Suppressor macrophage treated with lipopolysaccharide for 4 hours (primary cell): ENCODE results near the gene MMP21.

Experiments
- DNase-seq: peaks from one replicate; pipeline ENCODE4 v3.0.0-alpha.2; 2020

The MMP21 gene

DNA sequence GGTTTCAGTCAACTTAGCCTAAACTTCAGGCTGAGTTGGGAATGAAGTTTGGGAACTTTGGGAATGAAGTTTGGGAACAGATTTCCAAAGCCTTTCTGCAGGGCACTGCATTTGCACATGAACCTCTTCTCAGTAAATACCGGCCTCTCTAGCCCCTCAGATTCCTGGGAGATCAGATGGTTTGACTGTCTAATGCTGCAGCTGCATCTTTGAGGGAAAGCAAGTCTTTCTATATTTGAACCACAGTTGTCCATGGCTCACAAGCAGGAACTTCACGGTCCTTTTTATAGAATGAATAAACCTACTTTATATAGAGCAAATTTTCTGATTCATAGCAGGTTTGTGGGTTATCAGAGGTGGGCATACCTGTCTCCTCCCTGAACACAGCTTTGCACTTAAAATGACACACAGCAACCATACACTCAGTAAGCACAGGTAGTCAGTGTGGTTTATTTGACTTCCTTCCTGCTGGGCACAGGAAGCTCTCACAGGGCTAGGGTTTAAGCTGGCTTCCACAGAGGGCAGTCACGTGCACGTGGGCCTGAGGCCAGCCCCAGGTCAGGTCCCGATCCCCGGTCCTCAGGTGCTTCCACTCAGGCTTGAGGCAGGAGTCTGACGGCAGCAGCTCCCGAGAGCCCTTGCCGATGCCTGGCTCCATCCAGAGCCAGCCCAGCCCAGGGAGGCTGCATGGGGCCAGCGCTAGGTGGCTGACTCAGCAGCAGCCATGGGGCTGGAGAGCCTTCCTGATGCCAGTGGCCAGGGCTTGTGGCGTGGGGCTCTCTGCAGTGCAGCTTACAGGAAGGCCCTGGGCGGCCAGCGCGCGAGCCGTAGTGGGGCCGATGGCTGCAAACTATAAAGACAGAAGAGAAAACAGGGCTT lies 12.8 kb upstream of the MMP21 start:
- no peak for DNase-seq

DNA sequence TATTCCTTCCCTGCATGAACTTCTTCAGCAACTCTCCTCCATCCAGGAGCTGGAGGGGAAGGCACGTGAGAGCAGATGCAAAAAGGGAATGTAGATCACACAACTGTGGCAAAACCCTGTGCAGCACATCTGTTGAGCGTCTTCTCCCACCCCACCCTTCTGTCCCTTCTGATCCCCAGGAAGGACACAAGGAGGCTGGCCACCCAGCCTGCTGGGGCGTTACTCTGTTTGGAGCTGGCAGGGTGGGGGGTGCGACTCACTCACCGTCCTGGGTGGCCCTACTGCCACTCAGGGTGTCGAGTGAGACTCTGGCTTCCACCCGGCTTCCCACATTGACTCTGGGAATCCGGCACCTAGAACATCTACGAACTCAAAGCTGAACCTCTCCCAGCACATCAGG lies 10.2 kb upstream of the MMP21 start:
- no peak for DNase-seq

DNA sequence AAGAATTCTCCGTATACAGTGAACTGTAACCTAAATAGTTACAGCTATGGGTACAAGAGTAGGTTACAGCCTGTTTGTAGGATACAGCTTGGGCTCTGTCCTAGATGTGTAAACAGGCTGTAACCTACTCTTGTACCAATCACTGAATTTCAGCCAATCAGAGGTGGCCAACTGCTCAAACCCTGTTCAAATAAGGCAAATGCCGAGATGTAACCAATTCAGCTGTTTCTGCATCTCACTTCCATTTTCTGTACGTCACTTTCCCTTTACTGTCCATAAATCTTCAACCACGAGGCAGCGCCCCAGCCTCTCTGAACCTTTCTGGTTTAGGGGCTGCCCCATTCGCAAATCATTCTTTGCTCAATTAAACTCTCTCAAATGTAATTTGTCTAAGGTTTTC lies 8.3 kb upstream of the MMP21 start:
- DNase-seq, result peak; percentile 8

DNA sequence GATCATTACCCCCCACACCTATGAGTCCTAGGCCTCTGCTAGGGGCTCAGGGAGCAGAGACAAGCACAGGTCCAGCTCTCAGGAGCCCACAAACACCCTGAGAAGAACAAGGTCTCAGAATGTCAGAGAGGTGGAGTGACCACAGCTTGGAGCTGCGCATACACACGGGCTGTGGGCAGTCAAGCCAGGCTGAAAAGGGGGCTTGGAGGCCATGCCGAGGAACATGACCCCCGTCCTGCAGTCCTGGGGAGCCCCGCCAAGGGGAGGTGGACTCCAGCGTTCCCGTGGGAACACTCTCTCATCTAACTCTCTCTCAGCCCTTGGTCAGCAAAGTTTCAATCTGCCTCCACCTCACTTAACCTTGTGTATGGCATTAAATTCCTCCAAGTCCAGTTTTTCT lies 7.8 kb upstream of the MMP21 start:
- no peak for DNase-seq

DNA sequence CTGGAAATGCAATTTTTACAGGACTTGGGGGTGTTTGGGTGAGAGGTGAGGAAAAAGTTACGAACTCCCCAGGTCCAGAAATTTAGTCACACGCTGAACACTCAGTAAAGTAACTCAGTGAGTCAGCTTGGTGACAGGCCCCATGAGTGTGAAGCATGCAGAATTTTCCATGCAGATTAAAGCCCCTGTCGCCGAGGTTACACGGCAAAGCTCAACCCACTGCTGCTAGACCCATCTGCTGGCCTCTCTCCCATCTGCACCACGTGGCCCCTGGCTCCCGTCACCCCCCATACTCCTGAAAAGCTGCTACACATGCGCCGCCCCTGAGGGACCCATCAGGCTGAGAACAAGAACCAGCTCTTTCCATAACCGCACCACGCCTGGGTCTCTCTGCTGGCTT lies 7.0 kb upstream of the MMP21 start:
- DNase-seq, result no peak

DNA sequence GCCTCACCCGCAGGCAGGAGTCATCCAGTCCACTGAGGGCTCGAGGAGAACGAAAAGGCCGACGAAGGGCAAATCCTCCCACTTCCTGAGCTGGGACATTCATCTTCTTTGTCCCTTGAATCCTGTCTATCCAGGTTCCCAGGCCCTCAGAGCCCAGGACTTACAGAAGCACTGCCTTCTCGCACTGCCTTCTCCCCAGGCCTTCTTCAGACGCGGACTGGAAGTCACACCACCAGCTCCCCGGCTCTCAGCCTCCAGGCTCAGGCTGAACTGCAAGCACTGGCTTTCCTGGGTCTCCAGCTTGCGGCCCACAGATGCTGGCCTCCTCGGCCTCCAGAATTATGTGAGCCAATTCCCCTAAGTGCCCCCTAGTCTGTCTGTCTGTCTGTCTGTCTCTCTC lies 6.4 kb upstream of the MMP21 start:
- no peak for DNase-seq

DNA sequence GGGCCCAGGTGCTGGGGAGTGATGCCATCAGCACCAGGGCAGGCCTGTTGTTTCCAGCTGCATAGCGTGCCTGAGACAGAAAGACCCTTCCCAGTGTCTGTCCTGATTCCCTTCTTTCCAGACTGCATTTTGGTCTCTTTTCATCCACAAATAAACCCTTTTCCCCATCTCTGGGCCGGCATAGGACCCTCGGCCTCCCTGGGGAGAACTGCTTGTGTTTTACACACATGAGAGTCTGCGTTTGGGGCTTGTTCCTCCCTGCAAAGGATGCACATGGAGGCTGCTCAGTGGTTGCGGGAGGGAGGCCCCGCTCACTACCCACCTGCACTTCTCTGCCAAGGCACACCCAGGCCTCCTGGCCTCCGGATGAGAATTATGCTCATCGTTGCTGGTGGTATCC lies 5.8 kb upstream of the MMP21 start:
- DNase-seq, result no peak

DNA sequence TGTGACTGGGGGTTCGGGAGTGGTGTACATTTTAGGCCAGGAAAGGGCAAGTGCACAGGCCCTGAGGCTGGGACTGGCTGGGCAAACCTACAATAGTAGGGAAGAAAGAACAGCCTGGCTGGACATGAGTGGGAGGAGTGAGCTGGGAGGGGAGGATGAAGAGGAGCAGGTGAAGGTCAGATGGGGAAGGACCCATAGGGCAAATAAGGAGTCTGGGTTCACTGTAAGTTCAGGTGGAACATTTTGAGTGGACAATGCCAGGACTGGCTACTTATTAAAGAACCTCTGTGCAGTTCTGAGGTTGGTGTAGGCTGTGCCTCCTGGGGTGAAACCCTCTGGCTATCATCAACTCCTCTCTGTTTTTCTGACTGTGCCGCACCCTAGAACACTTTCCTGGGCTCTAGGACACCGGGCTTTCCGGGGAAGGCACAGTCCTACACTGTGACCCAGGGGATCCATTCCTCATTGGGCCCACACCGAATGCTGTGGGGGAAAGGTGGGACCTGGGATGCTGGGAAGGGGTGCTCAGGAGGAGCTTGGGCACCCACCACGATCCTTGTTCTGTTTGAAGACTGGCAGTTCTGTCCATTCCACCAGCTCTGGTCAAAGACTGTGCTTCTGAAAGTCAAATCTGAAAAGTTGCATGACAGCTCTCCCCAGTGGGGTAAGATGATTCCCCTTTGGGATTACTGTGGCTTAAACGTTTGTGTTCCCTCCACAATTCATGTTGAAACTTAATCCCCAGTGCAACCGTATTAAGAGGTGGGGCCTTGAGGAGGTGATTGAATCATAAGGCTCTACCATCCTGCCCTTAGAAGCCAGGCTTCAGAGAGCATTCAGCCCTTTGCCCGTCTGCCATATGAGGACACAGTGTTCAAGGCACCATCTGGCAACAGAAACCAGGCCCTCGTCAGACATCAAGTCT lies 4.0 kb upstream of the MMP21 start:
- DNase-seq, result no peak

DNA sequence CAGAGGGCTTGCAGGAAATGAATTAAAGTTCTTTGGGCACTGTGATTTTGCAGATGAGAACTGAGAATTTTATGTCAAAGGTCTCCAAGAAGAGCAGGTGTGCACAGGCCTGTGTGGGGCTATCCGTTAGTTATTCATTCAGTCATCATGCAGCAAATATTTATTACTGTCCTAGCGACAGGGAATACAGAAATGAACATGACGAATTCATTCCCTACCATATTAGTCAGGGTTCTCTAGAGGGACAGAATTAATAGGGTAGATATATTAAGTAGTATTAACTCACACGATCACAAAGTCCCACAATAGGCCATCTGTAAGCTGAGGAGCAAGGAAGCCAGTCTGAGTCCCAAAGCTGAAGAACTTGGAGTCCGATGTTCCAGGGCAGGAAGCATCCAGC lies 2.9 kb upstream of the MMP21 start:
- DNase-seq, result no peak

DNA sequence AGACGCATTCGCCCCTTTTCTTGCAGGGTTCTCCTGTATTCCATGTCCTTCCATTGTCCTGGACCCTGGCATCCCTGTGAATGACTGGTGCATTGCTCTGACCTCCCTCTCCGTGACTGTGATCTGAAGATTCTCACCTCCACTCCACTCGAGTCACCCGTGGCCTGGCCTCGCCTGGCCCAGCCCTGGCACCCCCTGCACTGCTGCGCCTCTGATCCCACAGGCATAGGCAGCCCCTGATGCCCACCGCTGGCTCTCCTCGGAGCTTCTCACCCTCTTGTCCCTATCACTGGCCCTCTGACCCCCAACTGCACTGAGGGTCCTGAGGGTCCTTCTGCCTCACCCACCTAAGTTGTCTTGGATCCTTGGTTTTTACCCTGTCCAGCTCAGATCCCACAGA lies 2.2 kb upstream of the MMP21 start:
- DNase-seq, result no peak

DNA sequence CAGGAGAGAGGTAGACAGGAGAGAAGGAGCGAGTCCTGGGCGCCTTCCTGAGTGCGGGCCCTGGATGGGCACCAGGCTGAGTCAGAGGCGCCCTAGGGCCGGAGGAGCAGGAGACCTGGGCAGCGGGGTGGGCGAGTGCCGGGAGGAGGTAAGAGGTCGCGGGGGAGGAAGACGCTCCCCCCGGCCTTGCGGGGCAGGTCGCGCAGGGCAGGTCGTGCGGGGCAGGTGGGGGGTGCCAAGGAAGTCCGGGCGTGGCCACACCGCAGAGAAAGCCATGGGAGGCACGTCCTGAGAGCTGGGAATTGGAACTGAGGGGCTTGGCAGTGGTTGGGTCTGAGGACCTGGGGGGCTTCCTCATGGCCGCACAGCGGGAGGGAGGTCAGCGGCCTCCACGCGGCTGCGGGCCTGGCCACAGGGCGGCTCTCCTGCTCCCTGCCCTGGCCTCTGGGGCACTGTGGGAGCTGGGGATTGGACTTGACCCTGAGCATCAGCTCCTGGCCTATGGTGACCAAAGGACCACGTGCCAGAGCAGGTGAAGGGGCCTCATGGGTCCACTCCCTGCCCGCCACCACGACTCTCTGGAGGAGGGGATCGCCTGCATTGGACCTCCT lies 935 bp downstream of the MMP21 start:
- DNase-seq, result no peak

DNA sequence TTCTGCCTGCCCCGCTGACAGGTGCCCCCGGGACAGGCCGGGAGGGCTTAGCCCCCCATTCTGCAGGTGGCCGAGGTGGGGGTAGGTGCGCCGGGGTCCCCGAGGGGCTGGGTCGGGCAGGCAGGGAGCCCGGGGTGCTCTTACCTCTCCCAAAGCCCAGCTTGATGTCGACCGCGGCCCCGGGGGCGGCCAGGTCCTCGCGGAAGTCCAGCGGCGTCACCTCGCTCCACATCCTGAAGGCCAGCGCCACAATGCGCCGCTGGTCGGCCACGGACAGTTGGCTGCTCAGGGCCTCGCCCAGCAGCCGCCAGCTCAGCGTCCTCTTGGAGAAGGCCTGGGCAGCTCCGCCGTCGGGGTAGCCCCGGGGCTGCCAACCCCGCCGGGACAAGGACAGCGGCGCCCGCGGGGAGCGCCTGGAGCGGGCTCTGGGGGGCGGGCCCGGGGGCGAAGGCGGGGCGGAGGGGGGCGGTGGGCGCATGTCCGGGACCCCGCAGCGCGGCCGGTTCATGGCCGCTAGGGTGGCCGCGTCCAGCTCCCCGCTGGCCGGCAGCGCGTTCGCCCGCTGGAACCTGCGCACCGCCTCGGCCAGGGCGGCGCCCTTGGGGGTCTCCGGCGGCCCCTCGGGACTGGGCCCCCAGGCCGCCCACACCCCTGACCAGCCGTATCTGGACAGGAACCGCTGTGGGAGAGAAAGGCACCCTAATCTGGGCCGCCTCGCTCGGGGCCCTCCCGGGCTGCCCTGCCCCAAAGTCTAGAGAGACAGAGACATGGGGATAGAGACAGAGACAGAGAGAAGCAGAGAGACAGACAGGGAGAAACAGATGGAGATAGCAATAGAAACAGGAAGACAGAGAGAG lies 1.7 kb downstream of the MMP21 start:
- no peak for DNase-seq

DNA sequence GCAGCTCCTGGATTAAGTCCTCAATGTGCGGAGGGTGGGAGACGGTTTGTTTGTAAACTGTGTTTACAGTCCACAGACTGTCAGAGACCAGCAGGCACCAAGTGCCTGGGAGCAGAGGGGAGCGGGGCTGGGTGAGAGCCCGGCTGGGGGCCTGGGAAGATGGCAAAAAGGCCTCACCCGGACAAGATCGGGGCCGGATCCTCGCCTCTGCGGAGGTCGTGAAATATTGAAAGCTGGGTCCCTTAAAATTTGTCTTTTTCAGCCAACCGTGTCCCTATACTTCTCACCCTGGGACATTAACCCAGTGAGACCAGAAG lies 2.8 kb downstream of the MMP21 start:
- DNase-seq, result no peak

DNA sequence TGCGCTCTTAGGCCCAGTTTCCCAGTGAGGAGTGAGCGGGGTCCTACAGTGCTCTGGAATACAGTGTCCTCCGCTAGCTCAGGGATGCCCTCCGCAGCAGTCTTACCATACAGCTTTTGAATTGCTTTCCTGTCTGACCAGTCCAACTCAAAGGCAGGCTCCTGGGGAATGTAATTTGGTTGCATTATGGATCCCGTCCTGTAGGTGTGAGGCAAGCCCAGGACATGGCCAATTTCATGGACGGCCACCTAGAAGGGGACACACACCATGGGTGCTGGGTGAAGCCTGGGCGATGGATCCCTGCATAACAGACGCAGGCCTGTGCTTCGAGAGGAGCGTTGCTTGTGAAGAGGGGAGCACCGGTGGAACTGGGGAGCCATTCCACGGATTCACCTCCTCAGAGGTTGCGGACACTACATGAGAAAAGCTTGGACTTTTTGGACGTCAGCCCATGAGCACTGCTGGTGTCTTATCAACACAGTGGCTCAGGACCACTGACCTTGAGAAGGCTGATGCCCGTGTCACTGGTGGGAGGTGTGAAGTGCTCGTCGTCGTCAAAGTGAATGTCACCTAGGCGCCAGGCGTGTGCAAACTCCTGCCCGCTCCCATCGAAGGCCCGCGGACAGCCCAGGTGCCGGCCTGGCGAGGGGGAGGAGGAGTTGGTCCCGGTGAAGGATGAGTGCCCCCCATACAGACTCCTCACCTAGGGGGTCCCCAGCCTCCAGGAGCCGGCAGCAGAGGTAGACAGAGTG lies 3.3 kb downstream of the MMP21 start:
- DNase-seq, result no peak

DNA sequence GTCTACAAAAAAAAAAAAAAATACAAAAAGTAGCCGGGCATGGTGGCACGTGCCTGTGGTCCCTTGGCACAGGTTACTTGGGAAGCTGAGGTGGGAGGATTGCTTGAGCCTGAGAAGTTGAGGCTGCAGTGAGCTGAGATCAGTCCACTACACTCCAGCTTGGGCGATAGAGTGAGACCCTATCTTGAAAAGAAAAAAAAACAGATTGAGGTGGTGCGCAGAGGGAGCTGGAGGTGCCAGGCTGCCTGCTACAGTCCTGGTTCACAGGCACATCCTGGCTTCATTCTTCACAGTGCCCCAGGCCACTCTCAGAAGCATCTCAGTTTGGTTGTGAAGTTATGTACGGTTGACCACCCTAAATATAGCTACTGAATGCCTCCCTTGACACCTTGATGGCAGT lies 4.8 kb downstream of the MMP21 start:
- DNase-seq, result no peak

DNA sequence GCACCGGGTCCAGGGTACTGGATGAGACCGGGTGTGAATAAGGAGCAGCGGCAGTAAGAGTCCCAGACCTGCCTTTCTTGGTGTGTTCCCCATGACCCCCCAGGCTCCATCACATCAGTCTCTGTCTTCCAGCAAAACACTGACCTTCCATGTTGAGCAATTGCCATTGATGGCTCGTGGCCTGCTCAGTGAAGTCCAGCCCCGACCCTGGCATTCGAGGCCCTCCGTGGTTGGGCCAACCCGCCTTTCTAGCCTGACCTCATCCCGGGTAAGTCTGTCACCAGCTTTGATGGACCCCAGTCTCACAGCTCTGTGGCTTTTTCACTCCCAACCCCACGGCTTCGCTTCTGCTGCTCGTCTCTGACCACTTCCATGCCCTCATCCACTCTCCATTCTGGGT lies 6.4 kb downstream of the MMP21 start:
- no peak for DNase-seq

DNA sequence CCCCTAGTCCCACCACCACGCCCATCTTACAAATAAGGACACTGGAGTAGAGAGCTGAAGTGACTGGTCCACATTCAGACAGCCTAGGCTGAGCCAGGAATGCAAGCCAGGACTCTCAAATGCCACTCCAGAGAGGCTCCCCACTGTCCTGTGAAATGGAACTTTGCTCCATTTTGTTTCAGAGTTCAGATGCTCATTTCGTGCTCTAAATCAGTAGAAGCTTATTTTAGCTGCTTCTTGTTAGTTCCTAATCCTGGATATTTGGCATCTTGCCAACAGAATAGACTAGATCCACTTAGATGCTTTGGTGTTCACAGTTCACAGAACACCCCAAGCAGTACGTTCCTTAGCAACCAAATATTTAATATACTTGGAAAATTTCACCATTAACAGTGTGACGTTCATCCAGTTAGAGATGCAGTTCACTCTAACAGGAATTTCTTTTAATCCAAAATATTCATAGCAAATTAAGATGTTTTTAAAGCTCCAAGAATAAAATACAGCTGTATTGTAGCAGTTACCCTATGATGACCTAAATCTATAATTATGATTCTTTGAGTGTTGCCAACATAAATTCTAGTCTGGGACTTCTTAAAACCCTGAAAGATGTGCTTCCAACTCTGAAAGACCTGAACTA lies 7.3 kb downstream of the MMP21 start:
- no peak for DNase-seq

DNA sequence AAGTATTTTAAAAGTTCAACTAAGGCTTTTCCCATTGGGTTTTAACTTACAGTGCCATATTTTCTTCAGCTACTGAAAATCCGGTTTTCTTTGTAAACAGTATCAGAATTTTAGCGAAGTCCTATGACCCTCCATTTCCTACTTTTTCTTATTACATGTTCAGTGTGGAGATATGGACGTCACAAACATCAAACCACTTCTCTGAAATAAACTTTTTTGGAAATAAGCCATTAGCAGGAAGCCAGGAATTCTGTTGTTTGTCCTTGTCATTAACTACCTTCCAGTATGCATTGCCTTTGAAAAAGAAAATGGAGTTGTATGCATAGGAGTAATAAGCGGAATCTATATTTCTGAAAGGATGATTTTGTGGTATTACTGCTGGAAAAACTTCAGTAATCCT lies 9.1 kb downstream of the MMP21 start:
- DNase-seq, result no peak

DNA sequence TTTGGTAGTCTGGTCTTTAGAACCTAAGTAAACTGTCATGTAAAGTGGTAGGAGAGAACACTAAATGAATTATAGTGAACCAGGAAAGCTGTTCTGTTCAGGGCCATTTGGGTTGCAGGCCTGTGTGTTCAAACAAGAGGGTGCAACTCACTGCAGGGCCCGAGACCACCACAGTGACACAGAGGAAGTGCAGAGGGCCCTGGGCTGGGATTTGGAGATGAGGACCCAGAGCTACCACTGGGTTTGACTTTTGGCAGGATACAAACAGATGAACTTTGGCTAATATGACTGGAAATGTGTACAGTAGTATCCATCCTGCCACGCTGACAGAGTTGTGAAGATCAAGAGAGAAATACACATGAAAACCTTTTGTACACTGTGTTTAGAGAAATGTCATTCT lies 9.8 kb downstream of the MMP21 start:
- no peak for DNase-seq

DNA sequence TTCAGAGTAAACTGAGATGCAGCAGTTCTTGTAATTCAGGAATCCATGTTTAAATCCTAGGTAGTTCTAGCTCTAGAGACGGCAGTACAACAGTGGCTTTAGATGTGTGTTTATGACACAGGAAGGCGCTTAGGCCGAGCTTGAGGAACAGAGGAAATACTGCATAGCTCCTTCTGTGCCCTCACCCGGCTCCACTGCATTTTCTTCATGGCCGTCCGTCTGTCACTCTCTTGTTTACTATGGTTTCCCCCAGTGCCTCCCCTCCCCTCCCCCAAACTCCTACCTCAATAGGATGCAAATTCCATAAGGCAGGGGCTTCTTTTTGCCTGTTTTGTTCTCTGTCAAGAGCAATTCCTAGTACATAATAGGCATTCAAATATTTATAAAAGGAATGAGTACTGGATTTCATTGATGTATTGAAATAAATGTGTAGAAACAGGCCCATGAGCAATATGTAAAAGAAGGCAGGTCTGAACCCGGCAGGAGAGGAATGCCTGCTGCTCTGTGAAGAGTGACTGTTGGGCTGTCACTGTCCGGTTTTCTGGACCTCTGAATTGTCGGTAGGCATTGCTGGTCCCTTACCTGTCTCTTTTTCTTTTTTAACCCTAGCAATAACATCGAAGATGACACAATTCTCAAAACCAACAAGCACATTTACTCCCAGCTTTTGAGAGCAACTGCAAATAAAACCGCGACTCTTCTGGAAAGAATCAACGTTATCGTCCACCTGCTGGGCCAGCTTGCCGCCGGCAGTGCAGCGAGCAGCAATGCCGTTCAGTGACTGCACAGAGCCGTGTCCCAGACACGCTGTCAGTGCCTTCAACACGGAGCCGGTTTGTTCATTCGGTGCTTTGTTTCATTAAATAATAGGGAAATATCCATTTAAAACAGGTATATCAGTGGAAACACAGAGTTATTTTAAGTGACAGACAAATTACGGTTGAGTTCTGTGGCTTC lies 12.7 kb downstream of the MMP21 start:
- no peak for DNase-seq
